Spinal cord (tissue), 10 donors: ENCODE results near the gene BCAS3. TPM values are rescaled to one million over a fixed set of nuclear protein-coding genes. Genes with fewer than 3 reads are reported as not detected.

Source experiments
- DNase-seq, 6 donors: peaks; one replicate each; pipeline versions ENCODE4 v3.0.0 to v3.0.0-alpha.2; 2013 to 2015; ENCODE audit warnings: low spot score in 6 of 6, low read depth in 4 of 6
- H3K27ac ChIP-seq: one replicate; pipeline ENCODE4 v1.5.1; 2013; ENCODE audit warnings: low read depth, low read length, control low read depth
- H3K27me3 ChIP-seq: one replicate; pipeline ENCODE4 v1.6.1; 2013; ENCODE audit warnings: low read length; ENCODE audit not compliant: control insufficient read depth, insufficient read depth
- H3K36me3 ChIP-seq: one replicate; pipeline ENCODE4 v1.6.1; 2013; ENCODE audit warnings: low read length; ENCODE audit not compliant: control insufficient read depth, insufficient read depth
- H3K4me1 ChIP-seq: one replicate; pipeline ENCODE4 v1.6.1; 2013; ENCODE audit warnings: low read length; ENCODE audit not compliant: control insufficient read depth, insufficient read depth
- H3K4me3 ChIP-seq: one replicate; pipeline ENCODE4 v1.5.1; 2013; ENCODE audit warnings: low read depth, low read length, control low read depth
- H3K9me3 ChIP-seq: one replicate; pipeline ENCODE4 v1.6.1; 2013; ENCODE audit warnings: low read length; ENCODE audit not compliant: control insufficient read depth, insufficient read depth
- WGBS: methylation state at CpG from one replicate; pipeline ENCODE4 v1.1.5; 2013; ENCODE audit warnings: missing lambda C conversion rate; ENCODE audit not compliant: insufficient coverage; 5-methylcytosine and 5-hydroxymethylcytosine counted together
- polyA plus RNA-seq, 2 donors: library from polyadenylated mRNA; unstranded; fragments of 120-200 nt; gene quantifications; one replicate each; pipeline ENCODE4 v1.2.1, GENCODE V29; 2013; ENCODE audit not compliant: insufficient read length in 2 of 2
- total RNA-seq, 2 donors: library from RNA; depleted of rRNA in 1 of 2; stranded (reverse); fragments of 120-200 nt in 1 of 2; fragments of >200 nt in 1 of 2; gene quantifications; one replicate each; pipeline versions ENCODE4 v1.2.3 to v1.2.4, GENCODE V29; 2013 to 2014
- donor health status: healthy.

The BCAS3 gene
- total and polyA plus RNA-seq, 4 donors = 20.5 to 53.4 (median 25.7) TPM

DNA sequence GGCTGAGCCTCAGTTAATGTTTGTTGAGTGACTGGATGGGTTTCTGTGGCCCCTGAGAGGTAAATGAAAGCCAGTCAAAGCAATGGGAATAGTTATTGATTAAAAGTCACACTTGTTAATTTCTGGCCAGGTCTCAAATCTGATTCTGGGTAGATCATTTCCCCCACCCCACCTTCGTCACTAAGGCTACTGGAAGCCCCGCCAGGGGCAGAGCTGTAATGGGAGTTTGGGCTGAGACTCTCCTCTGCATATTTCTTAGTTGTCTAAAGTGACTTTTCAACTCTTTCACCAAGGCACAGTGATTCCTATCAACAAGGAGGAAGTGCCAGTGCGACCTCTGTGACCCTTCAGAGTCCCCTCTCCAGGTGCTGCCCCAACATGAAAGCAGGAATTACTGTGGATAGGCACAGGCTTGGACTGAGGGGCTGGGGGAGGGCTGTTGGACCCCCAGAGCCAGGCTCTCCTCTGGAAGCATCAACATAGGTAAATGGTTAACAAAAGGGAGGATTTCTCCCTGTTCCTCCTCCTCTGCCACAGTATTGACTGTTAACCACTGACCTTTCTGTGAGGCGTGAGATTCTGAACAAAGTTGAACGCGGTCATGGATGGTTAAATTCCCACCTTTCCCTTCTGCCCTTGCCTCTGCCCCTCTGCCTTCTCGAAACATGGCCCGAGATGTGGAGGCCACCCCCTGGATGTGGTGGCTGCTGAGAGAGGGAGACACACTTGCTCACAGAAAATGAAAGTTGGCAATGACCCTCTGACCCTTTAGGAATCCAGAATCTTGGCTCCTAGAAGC lies 701.2 kb downstream of the BCAS3 start:
- Histone ChIP-seq H3K4me3 (no peak overlapping the region), H3K27me3 (no peaks in the 10 kb centered on the region), H3K27ac (no peak overlapping the region), H3K4me1 (peaks cover 9% of the 10 kb centered on the region), H3K9me3 (no peaks in the 10 kb centered on the region), H3K36me3 (no peaks in the 10 kb centered on the region)
- 100% methylated on average over 1 of the region's 8 CpGs for WGBS
- no peak for DNase-seq

DNA sequence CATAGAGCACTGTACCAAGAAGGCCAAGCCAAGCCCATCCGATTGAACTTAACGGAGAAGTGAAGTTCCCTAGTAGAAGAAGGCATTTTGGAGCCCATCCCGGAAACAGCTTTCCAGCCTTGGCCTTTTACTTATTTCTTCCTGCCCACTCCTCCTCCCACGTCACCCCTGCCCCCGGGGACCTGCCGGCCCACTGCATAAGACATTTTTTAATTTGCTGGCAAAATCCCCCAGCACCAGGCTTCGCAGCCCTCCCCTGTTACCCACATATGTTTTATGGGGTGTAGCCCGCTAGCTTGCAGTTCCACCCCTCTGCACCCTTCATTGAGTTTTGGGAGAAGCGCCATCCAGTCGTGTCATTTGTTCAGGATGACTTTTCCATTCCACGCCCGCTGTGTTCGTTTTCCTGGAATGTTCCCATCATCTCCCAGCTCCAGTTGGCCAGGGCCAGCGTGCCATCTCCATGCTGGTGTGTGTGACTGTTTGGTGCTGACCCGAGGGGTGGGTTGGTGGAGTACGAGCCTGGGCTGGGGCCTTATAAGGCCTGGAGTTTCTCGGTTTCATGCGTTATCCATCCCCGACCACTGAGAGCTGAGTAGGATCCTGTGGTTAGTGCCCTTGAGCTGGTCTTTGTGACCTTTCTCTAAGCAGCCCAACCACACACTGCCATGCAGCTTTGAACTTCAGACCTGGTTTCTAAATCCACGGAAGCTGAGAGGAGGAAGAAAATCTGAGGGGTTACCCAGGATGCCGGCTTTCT lies 702.0 kb downstream of the BCAS3 start:
- 94% methylated on average over 12 of the region's 21 CpGs for WGBS
- peak in 1 of 6 donors; percentile 55 for DNase-seq
- Histone ChIP-seq H3K4me1 (peaks cover 14% of the 10 kb centered on the region), H3K4me3 (no peak overlapping the region), H3K9me3 (no peaks in the 10 kb centered on the region), H3K36me3 (no peaks in the 10 kb centered on the region), H3K27me3 (no peaks in the 10 kb centered on the region), H3K27ac (no peak overlapping the region)

DNA sequence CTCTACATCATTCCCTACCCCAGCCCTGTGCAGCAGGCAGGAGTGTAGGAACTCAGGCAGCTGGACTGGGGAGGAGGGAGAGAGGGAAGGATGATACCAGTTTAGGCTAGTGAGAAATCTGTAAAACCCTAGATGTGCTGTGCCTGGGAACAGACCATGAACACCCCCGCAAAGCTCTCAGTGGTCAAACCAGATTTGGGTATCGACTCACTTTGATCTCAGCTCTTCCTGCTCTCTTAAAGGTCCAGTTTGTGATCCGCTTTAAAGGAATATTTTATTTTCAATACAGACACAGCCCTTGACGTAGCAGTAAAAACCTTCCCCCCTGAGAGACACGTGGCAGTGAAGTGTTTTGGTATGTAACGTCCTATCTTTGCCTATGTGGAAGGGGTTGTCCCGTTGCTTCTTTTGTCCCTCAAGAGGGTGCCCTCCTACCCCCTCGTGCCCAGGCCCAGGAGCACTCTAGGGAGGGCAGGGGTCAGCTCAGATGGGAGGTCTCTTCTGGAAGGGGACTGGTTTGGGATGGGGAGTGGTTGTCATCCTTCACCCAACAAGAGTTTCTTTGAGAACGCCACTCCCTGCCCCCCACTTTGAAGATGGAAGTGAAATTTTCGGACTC lies 702.7 kb downstream of the BCAS3 start:
- peaks cover 21% of the 10 kb centered on the region for H3K4me1 ChIP-seq
- H3K27ac ChIP-seq = no peak overlapping the region
- no peaks in the 10 kb centered on the region for H3K36me3 ChIP-seq
- no peak for DNase-seq
- WGBS = 83% methylated on average over 3 of the region's 10 CpGs
- no peaks in the 10 kb centered on the region for H3K9me3 ChIP-seq
- H3K27me3 ChIP-seq = no peaks in the 10 kb centered on the region
- H3K4me3 ChIP-seq = no peak overlapping the region

DNA sequence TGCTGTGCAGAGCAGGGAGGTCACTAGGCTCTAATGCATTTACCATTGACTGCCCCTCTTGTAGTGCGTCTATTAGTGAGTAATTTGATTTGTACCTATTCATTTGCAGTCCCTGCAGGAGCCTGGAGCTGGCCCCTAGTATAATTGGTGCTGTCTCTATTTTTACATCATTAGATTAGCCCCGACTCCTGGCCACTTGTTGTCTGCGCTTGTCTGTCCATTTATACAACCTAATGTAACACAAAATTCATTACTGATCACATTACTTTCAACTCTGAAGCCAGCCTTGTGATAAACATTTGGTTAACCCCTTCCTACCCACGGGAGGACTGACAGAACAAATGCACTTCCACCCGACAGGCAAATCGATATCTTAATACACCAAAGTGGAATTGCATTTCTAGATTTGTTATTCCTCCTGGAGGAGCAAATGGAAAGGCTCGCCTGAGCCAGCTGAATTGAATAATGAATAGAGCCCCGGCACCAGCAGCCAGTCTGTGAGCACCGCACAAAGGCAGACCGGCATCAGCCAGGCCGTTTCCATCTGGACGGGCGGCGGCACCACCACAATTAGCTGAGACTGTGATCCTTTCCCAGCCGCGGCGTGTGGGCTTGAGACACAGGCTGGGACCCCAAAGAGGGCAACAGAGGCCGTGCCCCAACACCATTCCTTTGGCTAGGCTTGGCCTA lies 703.3 kb downstream of the BCAS3 start:
- peak in 2 of 6 donors; percentile 63 to 69 for DNase-seq
- H3K4me3 ChIP-seq = no peak overlapping the region
- peaks cover 2% of the 10 kb centered on the region for H3K36me3 ChIP-seq
- no peaks in the 10 kb centered on the region for H3K9me3 ChIP-seq
- 28% methylated on average over 14 of the region's 18 CpGs for WGBS
- H3K4me1 ChIP-seq = peaks cover 24% of the 10 kb centered on the region
- no peaks in the 10 kb centered on the region for H3K27me3 ChIP-seq
- H3K27ac ChIP-seq = no peak overlapping the region

DNA sequence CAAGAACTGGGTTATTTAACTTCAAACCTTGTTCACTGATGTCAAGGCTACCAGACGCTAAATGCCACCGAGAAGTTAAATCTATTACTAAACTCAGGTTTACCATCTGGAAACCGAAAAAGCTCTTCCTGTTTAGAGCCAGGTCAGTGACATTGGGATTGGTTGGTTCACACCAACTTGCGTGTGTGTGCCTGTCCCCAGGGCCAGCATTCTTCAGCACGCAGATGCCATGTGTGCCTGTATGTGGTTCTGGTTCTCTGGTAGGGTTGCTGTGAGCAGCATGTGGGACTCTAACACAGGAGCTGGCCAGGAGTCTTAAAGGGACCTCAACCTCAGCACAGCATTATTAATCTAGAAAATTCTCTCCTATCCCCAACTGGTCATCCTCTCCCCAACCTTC lies 703.9 kb downstream of the BCAS3 start:
- DNase-seq = no peak
- H3K27ac ChIP-seq = no peak overlapping the region
- no peaks in the 10 kb centered on the region for H3K9me3 ChIP-seq
- H3K36me3 ChIP-seq = peaks cover 2% of the 10 kb centered on the region
- H3K4me1 ChIP-seq = peaks cover 29% of the 10 kb centered on the region
- 83% methylated on average over 5 of the region's 5 CpGs for WGBS
- no peaks in the 10 kb centered on the region for H3K27me3 ChIP-seq
- no peak overlapping the region for H3K4me3 ChIP-seq

DNA sequence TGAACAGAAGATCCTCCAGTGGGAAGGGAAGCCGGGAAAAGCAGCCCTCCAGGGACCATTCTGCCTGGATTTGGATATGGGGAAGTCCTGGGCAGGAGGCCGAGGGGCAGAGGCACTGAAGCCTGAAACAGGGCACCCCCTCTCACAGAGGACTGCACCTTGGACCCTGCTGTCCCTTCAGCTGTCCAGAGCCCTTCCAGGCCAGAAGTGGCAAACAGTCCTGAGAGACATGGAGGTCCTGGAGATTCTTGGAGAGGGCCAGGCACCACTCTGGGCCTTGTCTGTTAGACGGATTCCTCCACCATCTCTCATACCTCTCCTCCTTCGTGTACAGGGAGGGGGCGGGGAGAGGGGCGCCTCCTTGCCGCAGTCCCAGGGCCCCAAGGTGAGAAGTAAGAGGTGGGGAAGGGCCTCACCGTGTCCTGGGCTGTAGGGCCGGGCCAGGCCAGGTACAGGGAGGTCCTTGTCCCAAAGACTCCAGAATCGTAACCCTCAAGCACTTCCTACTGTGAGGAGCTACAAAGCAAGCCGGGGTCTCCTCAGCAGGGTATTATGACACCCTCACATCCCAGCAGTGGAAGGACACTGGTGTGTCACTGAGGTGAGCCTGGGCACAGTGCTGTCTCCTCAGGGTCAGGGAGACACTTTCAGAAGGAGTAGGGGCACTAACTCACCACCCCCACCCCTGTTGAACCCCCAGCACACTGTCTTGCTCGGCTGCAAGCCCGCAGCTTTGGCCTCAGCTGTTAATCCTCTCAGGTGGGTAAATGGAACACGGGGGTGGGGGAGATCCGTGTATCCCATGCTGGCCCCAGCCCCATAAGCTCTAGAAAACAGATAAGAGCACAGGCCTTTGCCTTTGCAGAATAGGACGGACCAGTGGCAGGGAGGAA lies 705.4 kb downstream of the BCAS3 start:
- Histone ChIP-seq H3K27ac (no peak overlapping the region), H3K27me3 (no peaks in the 10 kb centered on the region), H3K9me3 (no peaks in the 10 kb centered on the region), H3K4me3 (no peak overlapping the region), H3K36me3 (peaks cover 2% of the 10 kb centered on the region), H3K4me1 (peaks cover 33% of the 10 kb centered on the region)
- DNase-seq = no peak
- 97% methylated on average over 5 of the region's 16 CpGs for WGBS

DNA sequence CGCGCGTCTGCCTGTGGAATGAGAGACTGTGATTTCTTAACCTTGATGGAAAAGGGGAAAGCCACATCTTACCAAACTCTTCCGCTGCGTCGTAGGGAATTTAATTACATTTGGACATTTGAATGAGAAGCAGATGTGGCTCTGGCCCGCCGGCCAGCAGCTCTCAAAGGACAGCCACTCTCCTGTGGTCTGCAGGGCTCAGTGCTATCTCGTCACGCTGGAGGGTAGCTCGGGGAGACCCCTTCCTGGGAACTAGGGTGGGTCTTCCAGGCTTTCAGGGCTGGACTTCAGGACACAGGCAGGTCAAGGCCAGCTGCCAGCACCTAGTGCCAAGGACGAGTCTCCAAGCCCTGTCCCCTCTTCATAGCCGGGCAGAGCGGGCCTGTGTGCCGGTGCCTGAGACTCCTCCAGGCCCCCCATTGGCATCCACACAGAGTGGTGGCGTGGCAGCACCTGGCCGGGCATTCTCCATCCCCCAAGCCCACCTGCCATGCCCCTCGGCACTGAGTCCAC lies 706.1 kb downstream of the BCAS3 start:
- Histone ChIP-seq H3K4me3 (no peak overlapping the region), H3K36me3 (peaks cover 2% of the 10 kb centered on the region), H3K27ac (no peak overlapping the region), H3K9me3 (no peaks in the 10 kb centered on the region), H3K4me1 (peaks cover 33% of the 10 kb centered on the region), H3K27me3 (no peaks in the 10 kb centered on the region)
- whole genome bisulfite sequencing = 77% methylated on average over 6 of the region's 18 CpGs
- DNase-seq = no peak

DNA sequence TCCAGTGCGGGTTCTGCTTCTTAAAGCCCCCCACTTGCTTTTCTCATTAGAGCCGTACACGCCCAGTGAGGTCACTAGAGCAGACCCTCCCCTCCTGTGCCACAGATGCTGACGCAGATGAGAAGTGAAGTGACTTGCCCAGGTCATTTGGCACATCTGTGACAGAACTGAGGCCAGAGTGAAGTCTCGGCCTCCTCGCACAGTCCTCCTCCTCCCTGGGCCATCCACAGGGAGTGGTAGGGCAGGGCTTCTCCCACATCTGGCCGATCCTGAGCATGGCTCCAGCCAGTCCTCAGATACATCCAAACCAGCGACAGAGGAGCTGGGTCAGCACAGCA lies 706.7 kb downstream of the BCAS3 start:
- Histone ChIP-seq H3K36me3 (peaks cover 2% of the 10 kb centered on the region), H3K4me3 (no peak overlapping the region), H3K27ac (no peak overlapping the region), H3K9me3 (no peaks in the 10 kb centered on the region), H3K27me3 (no peaks in the 10 kb centered on the region), H3K4me1 (peaks cover 35% of the 10 kb centered on the region)
- no peak for DNase-seq
- 90% methylated on average over 6 of the region's 8 CpGs for WGBS
